BLaER1 treated with 17β-estradiol and CSF1 and Interleukin-3, amounts not matched to agents 10 nM and 100 nM (cell line): Measurements from ENCODE around the gene CPA4.

Experiments used
- H3K27ac ChIP-seq, 11 experiments: shearing (Covaris generic); formaldehyde crosslinking; 2 replicates each; pipeline ENCODE4 v1.8.1; 2022
- H3K27me3 ChIP-seq, 11 experiments: shearing (Covaris generic); formaldehyde crosslinking; 2 replicates each; pipeline ENCODE4 v1.8.1; 2022
- H3K36me3 ChIP-seq, 11 experiments: shearing (Covaris generic); formaldehyde crosslinking; 2 replicates each; pipeline ENCODE4 v1.8.1; 2022
- H3K4me1 ChIP-seq, 10 experiments: shearing (Covaris generic); formaldehyde crosslinking; 2 replicates each; pipeline ENCODE4 v1.8.1; 2022
- H3K4me2 ChIP-seq, 11 experiments: shearing (Covaris generic); formaldehyde crosslinking; 2 replicates each; pipeline ENCODE4 v1.8.1; 2022
- H3K4me3 ChIP-seq, 10 experiments: shearing (Covaris generic); formaldehyde crosslinking; 2 replicates each; pipeline ENCODE4 v1.8.1; 2022
- H3K9ac ChIP-seq, 11 experiments: shearing (Covaris generic); formaldehyde crosslinking; 2 replicates each; pipeline ENCODE4 v1.8.1; 2022
- H3K9me3 ChIP-seq, 11 experiments: shearing (Covaris generic); formaldehyde crosslinking; replicated peaks in 1 of 11; 2 replicates each; pipeline ENCODE4 v1.8.1; 2022
- H4K20me1 ChIP-seq, 11 experiments: shearing (Covaris generic); formaldehyde crosslinking; 2 replicates each; pipeline ENCODE4 v1.8.1; 2022
- Cebpa-rat ChIP-seq, 11 experiments: shearing (Covaris generic); IDR thresholded peaks; 2 replicates each; pipeline ENCODE4 v1.8.1; 2022

The CPA4 gene

DNA sequence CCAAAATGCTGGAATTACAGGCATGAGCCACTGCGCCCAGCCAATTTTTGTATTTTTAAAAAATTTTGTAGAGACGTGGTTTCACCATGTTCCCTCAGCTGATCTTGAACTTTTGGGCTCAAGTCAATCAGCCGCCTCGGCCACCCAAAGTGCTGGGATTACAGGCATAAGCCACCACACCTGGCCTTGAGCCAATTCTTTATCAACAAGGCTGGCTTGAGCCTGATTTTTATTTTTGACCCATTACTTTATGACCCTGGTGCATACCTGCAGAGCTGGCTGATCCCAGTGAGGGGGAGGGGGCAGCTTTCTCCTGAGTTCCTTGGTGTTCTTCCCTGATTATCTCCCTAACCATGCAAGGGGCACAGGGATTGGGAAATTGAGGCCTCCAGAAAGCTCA, 71.5 kb downstream of the CPA4 start:
- peaks cover 0 to 10% (median 4%) of the 10 kb centered on the region in 10 experiments; a peak in 9 of 20 replicates for H3K4me1 ChIP-seq
- H3K36me3 ChIP-seq: no peaks in the 10 kb centered on the region
- no peak overlapping the region for H3K9ac ChIP-seq
- H3K9me3 ChIP-seq: peaks cover 3 to 20% (median 15%) of the 10 kb centered on the region in 11 experiments; a peak in 21 of 22 replicates
- no peaks in the 10 kb centered on the region for H3K27me3 ChIP-seq
- H3K4me3 ChIP-seq: no peak overlapping the region
- no peak overlapping the region for H3K27ac ChIP-seq
- no peak overlapping the region for H3K4me2 ChIP-seq
- H4K20me1 ChIP-seq: no peaks in the 10 kb centered on the region
- no peak for TF ChIP-seq Cebpa-rat (IDR thresholded peaks at IDR 0.05)

DNA sequence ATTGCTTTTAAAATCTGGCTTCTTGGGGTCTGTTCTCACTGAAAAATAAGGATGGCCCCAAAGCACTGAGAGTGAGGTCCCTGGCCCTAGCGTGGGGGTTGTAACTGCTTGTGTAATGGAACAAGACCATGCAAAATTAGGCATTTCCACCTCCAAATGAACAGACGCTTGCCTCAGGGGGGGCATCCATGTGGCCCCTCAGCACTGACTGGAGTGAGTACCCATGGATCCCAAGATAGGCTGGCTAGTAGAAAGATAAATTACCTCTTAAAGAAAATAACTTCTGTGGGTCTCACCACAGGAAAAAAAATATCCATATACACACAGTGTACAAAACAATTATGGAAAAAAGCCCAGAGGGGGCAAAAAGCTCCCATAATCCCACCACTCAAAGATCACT, 72.1 kb downstream of the CPA4 start:
- H3K27me3 ChIP-seq: no peaks in the 10 kb centered on the region
- peaks cover 0 to 14% (median 8%) of the 10 kb centered on the region in 11 experiments; a peak in 18 of 22 replicates for H3K9me3 ChIP-seq
- no peak overlapping the region for H3K9ac ChIP-seq
- peaks cover 0 to 16% (median 4%) of the 10 kb centered on the region in 10 experiments; a peak in 9 of 20 replicates for H3K4me1 ChIP-seq
- H3K36me3 ChIP-seq: no peaks in the 10 kb centered on the region
- TF ChIP-seq Cebpa-rat (IDR thresholded peaks at IDR 0.05): no peak
- H4K20me1 ChIP-seq: no peaks in the 10 kb centered on the region
- H3K4me3 ChIP-seq: no peak overlapping the region
- no peak overlapping the region for H3K4me2 ChIP-seq
- H3K27ac ChIP-seq: no peak overlapping the region

DNA sequence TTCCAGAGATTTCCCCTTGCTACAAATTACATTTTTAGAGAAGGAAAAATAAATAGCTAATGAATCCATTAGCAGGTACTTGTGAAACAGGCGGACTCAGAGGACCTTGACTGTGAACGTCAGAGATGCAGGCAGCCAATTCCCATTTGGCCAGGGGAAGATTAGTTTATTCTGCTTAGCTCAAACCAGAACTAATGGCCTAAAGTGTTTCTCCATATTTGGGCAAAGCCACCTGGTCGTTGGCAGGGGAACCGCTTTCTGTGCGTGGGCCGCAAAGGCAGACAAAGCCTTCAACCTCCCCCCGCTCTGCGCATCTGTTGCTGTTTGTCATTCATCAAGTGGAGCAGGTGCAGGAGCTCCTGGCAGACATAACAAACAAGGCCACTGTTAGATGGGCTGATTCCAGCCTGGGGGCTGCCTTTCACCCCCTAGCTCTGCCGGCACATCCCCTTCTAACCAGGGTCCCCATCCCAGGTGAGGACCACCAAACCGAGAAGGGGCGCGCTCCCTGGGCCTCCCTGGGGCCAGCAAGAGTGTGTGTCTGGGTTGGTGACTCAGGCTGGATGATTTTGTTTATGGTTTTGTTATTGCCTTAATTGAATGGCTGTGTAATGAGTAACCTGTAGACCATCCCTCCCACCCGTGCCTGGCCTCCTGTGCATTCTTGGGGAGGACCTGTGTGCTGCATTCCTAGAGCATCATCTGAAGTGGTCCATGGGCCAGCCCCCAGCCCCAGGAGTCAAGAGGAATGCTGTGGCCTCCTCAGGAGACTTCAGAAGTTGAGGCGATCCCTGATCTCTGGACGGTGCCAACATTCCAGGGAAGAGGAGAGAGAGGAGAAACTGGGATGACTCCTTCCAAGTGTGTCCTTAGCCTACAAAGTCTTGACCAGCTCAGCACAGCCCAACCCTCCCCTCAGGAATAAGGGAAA, 72.8 kb downstream of the CPA4 start:
- H3K9ac ChIP-seq: no peak overlapping the region
- H3K27me3 ChIP-seq: no peaks in the 10 kb centered on the region
- H3K4me2 ChIP-seq: no peak overlapping the region
- H4K20me1 ChIP-seq: no peaks in the 10 kb centered on the region
- TF ChIP-seq Cebpa-rat (IDR thresholded peaks at IDR 0.05): no peak
- no peaks in the 10 kb centered on the region for H3K36me3 ChIP-seq
- H3K4me3 ChIP-seq: no peak overlapping the region
- H3K27ac ChIP-seq: no peak overlapping the region
- H3K9me3 ChIP-seq: peaks cover 0 to 7% (median 1%) of the 10 kb centered on the region in 11 experiments; a peak in 8 of 22 replicates
- peaks cover 0 to 16% (median 4%) of the 10 kb centered on the region in 10 experiments; a peak in 9 of 20 replicates for H3K4me1 ChIP-seq

DNA sequence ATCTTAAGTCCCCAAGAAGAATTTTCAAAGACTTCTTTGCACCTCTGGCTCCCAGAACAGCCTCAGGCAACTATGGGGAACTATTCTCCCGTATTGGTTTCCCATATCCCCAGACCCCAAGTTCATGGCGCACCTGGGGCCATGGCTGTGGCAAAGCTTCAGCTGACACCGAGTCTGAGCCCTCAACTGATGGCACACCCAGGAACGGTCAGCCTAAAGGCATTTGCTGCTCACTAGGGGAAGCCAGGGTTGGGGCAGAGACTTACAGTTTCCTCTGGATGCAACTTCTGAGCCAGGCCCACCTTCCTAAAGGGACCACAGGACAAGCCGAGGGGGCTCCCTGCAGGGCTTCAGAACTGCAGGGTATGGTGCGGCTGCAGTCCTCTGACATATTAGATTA, 73.6 kb downstream of the CPA4 start:
- Histone ChIP-seq H3K4me1 (peaks cover 0 to 16% (median 4%) of the 10 kb centered on the region in 10 experiments; a peak in 9 of 20 replicates), H3K9me3 (no peaks in the 10 kb centered on the region; a peak in 1 of 22 replicates), H3K4me2 (no peak overlapping the region), H3K9ac (no peak overlapping the region), H3K27me3 (no peaks in the 10 kb centered on the region), H3K4me3 (no peak overlapping the region), H4K20me1 (no peaks in the 10 kb centered on the region), H3K36me3 (no peaks in the 10 kb centered on the region), H3K27ac (no peak overlapping the region)
- TF ChIP-seq Cebpa-rat (IDR thresholded peaks at IDR 0.05): no peak

DNA sequence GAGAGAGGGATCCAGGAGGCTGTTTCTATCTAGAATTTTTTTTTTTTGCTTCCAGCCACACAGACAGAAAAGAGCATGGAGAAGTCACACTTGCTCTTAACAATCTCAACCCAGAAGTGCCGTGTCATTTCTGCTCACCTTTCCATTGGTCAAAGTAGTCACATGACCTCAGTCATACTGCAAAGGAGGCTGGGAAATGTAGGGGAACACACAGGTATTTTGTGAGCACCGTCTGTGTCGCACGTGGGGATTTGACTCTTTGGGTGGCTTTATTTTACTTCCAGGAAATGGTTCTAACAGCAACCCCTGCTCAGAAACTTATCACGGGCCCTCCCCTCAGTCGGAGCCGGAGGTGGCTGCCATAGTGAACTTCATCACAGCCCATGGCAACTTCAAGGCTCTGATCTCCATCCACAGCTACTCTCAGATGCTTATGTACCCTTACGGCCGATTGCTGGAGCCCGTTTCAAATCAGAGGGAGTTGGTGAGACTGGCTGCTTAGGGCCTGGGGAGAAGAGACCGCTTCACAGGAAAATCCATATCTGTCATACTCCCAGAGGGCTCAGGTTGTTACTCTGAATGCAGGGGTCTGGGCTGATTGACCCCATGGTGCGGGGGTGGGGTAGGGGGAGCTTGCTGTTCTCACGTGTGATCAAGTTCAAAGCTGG, 74.3 kb downstream of the CPA4 start:
- H3K4me1 ChIP-seq: peaks cover 0 to 16% (median 4%) of the 10 kb centered on the region in 10 experiments; a peak in 9 of 20 replicates
- no peaks in the 10 kb centered on the region for H3K36me3 ChIP-seq
- H3K9me3 ChIP-seq: no peaks in the 10 kb centered on the region
- H4K20me1 ChIP-seq: no peaks in the 10 kb centered on the region
- TF ChIP-seq Cebpa-rat (IDR thresholded peaks at IDR 0.05): no peak
- no peaks in the 10 kb centered on the region for H3K27me3 ChIP-seq
- H3K4me2 ChIP-seq: no peak overlapping the region
- H3K27ac ChIP-seq: no peak overlapping the region
- H3K9ac ChIP-seq: no peak overlapping the region
- H3K4me3 ChIP-seq: no peak overlapping the region

DNA sequence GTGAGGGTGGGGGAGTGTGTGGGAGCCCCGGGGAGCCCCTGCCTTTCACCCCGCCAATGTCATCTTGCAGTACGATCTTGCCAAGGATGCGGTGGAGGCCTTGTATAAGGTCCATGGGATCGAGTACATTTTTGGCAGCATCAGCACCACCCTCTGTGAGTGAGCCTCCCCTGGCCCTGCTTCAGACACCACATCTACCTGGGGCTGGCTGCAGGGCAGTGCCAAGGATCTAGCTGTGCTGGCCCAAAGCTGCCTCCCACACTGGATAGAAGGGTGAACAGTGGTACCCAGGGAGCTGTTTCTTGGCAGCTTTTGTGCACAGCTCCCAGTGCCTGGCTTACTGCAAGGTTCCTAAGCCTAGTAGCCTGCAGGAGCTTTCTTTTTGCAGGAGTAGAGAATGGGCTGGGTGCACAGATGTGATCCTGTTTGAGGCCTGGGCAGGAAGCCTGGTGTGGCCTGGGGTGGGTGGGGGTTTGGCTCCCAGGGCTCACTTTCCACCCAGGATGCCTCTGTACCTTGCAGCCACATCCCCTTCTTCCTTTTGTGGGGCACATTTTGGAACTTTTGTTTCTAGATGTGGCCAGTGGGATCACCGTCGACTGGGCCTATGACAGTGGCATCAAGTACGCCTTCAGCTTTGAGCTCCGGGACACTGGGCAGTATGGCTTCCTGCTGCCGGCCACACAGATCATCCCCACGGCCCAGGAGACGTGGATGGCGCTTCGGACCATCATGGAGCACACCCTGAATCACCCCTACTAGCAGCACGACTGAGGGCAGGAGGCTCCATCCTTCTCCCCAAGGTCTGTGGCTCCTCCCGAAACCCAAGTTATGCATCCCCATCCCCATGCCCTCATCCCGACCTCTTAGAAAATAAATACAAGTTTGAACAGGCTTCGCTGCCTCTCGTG, 75.1 kb downstream of the CPA4 start:
- peaks cover 0 to 16% (median 4%) of the 10 kb centered on the region in 10 experiments; a peak in 9 of 20 replicates for H3K4me1 ChIP-seq
- H3K9me3 ChIP-seq: no peaks in the 10 kb centered on the region
- no peaks in the 10 kb centered on the region for H3K36me3 ChIP-seq
- no peak overlapping the region for H3K9ac ChIP-seq
- no peaks in the 10 kb centered on the region for H4K20me1 ChIP-seq
- H3K27me3 ChIP-seq: no peaks in the 10 kb centered on the region
- no peak overlapping the region for H3K4me3 ChIP-seq
- H3K27ac ChIP-seq: no peak overlapping the region
- no peak overlapping the region for H3K4me2 ChIP-seq
- no peak for TF ChIP-seq Cebpa-rat (IDR thresholded peaks at IDR 0.05)

DNA sequence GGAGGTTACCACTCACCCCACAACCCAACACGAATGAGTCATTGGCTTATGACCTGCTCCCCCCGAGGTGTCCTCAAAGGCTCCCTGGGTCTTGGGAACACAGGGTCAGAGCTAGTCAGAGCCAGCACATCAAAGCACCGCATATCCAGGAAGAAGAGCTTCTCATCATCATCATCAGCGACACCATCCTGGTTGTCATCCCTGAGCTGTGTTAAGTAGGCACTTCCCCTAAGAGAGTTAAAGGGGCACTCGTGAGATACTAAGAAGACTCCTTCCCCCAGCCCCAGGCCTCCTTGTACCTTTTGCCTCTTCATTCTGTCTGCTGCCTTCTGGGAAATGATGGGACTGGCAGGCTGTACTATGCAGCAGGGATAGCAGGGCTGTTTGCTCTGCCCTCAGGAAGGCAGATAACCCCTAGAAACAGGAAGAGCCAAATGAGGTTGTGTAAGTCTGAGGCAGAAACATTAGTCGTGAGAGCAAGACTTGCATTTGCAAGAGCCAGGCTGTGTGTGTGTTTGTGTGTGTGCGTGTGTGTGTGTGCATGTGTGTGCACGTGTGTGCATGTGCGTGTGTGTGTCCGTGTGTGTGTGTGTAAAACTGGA, 76.2 kb downstream of the CPA4 start:
- H3K4me1 ChIP-seq: peaks cover 0 to 16% (median 4%) of the 10 kb centered on the region in 10 experiments; a peak in 9 of 20 replicates
- no peaks in the 10 kb centered on the region for H3K9me3 ChIP-seq
- H3K9ac ChIP-seq: no peak overlapping the region
- peak overlapping the region in 3 of 11 experiments; percentile 10 to 19 (median 12); a peak in 3 of 22 replicates for H3K27ac ChIP-seq
- TF ChIP-seq Cebpa-rat (IDR thresholded peaks at IDR 0.05): no peak
- H3K27me3 ChIP-seq: no peaks in the 10 kb centered on the region
- peak overlapping the region in 5 of 11 experiments; percentile 12 to 51 (median 33); a peak in 8 of 22 replicates for H3K4me2 ChIP-seq
- no peak overlapping the region for H3K4me3 ChIP-seq
- H4K20me1 ChIP-seq: no peaks in the 10 kb centered on the region
- no peaks in the 10 kb centered on the region for H3K36me3 ChIP-seq

DNA sequence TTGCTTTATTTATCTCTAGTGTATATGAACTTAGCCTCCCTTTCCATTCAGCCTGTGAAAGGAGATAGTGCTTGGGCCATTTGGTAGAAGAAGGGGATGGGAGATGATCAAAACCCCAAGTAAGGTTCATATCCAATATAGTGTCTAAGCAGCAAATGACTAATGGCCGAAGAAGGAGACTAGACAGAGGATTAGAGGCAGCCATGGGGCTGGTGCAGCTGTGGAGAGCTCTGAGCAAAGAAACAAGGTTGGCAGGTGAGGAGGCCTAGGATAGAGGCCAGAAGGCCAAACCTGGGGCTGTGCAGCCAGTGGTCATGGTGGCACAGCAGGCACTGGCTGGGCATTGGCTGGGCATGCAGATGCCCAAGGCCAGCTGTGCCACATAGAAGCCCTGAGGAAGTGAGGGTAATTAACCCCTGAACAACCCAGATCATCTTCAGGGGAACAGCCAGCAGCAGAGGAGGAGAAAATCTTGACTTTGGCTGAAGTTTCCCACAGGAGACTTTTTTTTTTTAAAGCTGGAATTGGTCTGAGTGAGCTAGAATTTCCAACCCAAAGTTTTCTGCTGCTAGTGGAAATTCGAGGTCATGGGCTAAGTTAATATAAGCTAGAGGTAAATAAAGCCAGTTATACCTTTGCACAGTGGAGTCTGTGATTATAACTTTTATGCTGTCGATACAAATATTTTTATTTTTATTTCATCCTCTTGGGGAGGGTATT, 77.0 kb downstream of the CPA4 start:
- peaks cover 0 to 2% (median 0%) of the 10 kb centered on the region in 11 experiments; a peak in 1 of 22 replicates for H3K9me3 ChIP-seq
- H3K27ac ChIP-seq: no peak overlapping the region
- no peaks in the 10 kb centered on the region for H4K20me1 ChIP-seq
- no peaks in the 10 kb centered on the region for H3K27me3 ChIP-seq
- H3K36me3 ChIP-seq: no peaks in the 10 kb centered on the region
- H3K9ac ChIP-seq: no peak overlapping the region
- no peak overlapping the region for H3K4me3 ChIP-seq
- H3K4me1 ChIP-seq: peaks cover 0 to 16% (median 4%) of the 10 kb centered on the region in 10 experiments; a peak in 9 of 20 replicates
- no peak for TF ChIP-seq Cebpa-rat (IDR thresholded peaks at IDR 0.05)
- H3K4me2 ChIP-seq: peak overlapping the region in 3 of 11 experiments; percentile 33 to 51 (median 48); a peak in 3 of 22 replicates
